Panc1 (cell line): ENCODE data around the gene CTSK. TPM values are rescaled to one million over a fixed set of nuclear protein-coding genes. Genes with fewer than 3 reads are reported as not detected.

Experiments
- ATAC-seq: fragments of 200-7000 bp; cut with Tn5 transposase; 2 replicates; pipeline ENCODE4 v1.9.1; 2020; ENCODE audit warnings: mild to moderate bottlenecking, moderate library complexity
- BruUV-seq: library from RNA; stranded (reverse); fragments of 400-500 nt; replicated peaks from 2 replicates; lab custom pipeline; 2021; lab: Mats Ljungman, UMichigan
- CTCF ChIA-PET: fragments of 300-600 bp; sonication (Branson Sonifier 250); formaldehyde crosslinking; loops from one replicate; lab custom pipeline; 2022; ENCODE audit warnings: antibody characterized with exemption; lab: Charles Lee
- POLR2A ChIA-PET: fragments of 300-600 bp; sonication (Branson Sonifier 250); formaldehyde crosslinking; loops from one replicate; lab custom pipeline; 2022; ENCODE audit warnings: antibody characterized with exemption; lab: Charles Lee
- DNase-seq: peaks from one replicate; pipeline ENCODE4 v3.0.0-alpha.2; 2010; ENCODE audit warnings: low read depth, low spot score
- H3K27ac ChIP-seq: 2 replicates; pipeline ENCODE4 v1.5.1; 2011; ENCODE audit warnings: mild to moderate bottlenecking, low read length, inconsistent platforms
- H3K27me3 ChIP-seq: fragments of 200-500 bp; sonication (Bioruptor generic); 2 replicates; pipeline ENCODE4 v1.6.0; 2014; ENCODE audit warnings: low read length, inconsistent platforms; ENCODE audit not compliant: control insufficient read depth, insufficient read depth
- H3K36me3 ChIP-seq: fragments of 200-500 bp; sonication (Bioruptor generic); 2 replicates; pipeline ENCODE4 v1.5.1; 2014; ENCODE audit warnings: inconsistent platforms, mild to moderate bottlenecking, low read length, moderate library complexity; ENCODE audit not compliant: control insufficient read depth, insufficient read depth
- H3K4me1 ChIP-seq: 2 replicates; pipeline ENCODE4 v1.5.1; 2011; ENCODE audit warnings: inconsistent platforms, mild to moderate bottlenecking, low read length, moderate library complexity; ENCODE audit not compliant: control insufficient read depth, insufficient read depth
- H3K4me3 ChIP-seq, 2 experiments: 2 replicates each; pipeline ENCODE4 v1.5.1; 2011 to 2012; ENCODE audit warnings: low read depth in 2 of 2, low read length in 2 of 2, mild to moderate bottlenecking in 2 of 2, inconsistent platforms in 1 of 2, moderate library complexity in 1 of 2
- H3K9me3 ChIP-seq: fragments of 200-500 bp; sonication (Bioruptor generic); 2 replicates; pipeline ENCODE4 v1.5.1; 2014; ENCODE audit warnings: low read depth, mild to moderate bottlenecking, inconsistent platforms, low read length, moderate library complexity; ENCODE audit not compliant: control insufficient read depth, insufficient read depth
- POLR2AphosphoS5 ChIP-seq: IDR thresholded peaks from 2 replicates; pipeline ENCODE4 v1.6.1; 2012; ENCODE audit warnings: mild to moderate bottlenecking, low read depth, low read length, moderate library complexity
- SIN3A ChIP-seq: IDR thresholded peaks from 2 replicates; pipeline ENCODE4 v1.6.1; 2012; ENCODE audit warnings: low read depth, mild to moderate bottlenecking, low read length, moderate library complexity, borderline replicate concordance; ENCODE audit not compliant: insufficient read depth
- TCF7L2 ChIP-seq: IDR thresholded peaks from 2 replicates; pipeline ENCODE4 v1.6.1; 2011; ENCODE audit warnings: mild to moderate bottlenecking, low read depth, low read length, inconsistent platforms
- in situ Hi-C: cut with HindIII; loops from 2 replicates; pipeline ENCODE4 v1.10.0; 2016; ENCODE audit warnings: low sequenced_read_pairs, low pct_unique_long_range_greater_than_20kb
- intact Hi-C: fragments of 100-400 bp; cut with micrococcal nuclease; formaldehyde crosslinking; loops from one replicate; pipeline ENCODE4 v1.10.0; 2022; ENCODE audit not compliant: unreplicated experiment
- total RNA-seq: library from RNA; stranded (reverse); gene quantifications from one replicate; pipeline ENCODE4 v1.2.1, GENCODE V29; 2021; ENCODE audit not compliant: unreplicated experiment
- TF ChIP-seq, protein P1 (sequence below): fragments of 450-650 bp; IDR thresholded peaks from 2 replicates; pipeline ENCODE4 v1.5.1; 2017; ENCODE audit warnings: mild to moderate bottlenecking
- TF ChIP-seq, protein P2 (sequence below), 2 experiments: IDR thresholded peaks; 2 replicates each; pipeline ENCODE4 v1.6.1; 2011 to 2012; ENCODE audit warnings: low read depth in 2 of 2, control low read depth in 1 of 2, low read length in 1 of 2, mild to moderate bottlenecking in 1 of 2, moderate library complexity in 1 of 2; ENCODE audit not compliant: insufficient read depth in 1 of 2

The CTSK gene
- total RNA-seq, 1 experiment from 2014 or later, result 4.4 TPM

DNA sequence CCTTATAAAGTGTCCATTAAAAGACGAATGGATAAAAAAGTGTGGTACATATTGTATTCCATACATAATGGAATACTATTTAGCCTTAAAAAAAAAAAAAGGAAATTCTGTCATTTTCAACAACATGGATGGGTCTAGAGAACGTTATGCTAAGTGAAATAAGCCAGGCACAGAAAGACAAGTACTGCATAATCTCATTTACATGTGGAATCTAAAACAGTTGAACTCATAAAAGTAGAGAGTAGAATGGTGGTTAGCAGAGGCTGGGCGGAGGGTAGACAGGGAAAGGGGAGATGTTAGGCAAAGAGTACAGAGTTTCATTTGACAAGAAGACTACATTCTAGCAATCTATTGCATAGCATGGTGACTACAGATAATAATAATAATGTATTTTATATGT lies 45.0 kb downstream of the CTSK start:
- H3K27me3 ChIP-seq, result no peaks in the 10 kb centered on the region
- no peak for TF ChIP-seq SIN3A
- in situ Hi-C loops (no loop called here), intact Hi-C loops (no loop called here)
- no TSS peak for BruUV-seq
- H3K4me1 ChIP-seq, result no peaks in the 10 kb centered on the region; the same call in 1 of the 2 replicates
- H3K36me3 ChIP-seq, result no peaks in the 10 kb centered on the region
- ChIA-PET CTCF (no interaction called here), POLR2A (no interaction called here)
- H3K4me3 ChIP-seq, result no peak overlapping the region
- DNase-seq (no peak), ATAC-seq (no peak)
- 0 out of 2 replicates have a peak, but pooled peaks cover 3% of the 10 kb centered on the region for H3K9me3 ChIP-seq
- H3K27ac ChIP-seq, result no peak overlapping the region

DNA sequence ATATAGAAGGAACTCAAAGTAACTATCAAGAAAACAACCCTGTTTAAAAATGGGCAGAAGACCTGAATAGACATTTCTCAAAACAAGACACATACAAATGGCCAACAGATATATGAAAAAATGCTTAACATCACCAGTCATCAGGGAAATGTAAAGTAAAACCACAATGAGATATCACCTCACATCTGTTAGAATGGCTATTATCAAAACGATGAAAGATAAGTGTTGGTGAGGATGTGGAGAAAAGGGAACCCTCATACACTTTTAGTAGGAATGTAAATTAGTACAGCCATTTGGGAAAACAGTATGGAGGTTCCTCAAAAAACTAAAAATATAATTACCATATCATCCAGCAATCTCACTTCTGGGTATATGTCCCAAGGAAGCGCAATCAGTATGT lies 45.5 kb downstream of the CTSK start:
- intact Hi-C loops (no loop called here), in situ Hi-C loops (no loop called here)
- TF ChIP-seq, protein P1, sequence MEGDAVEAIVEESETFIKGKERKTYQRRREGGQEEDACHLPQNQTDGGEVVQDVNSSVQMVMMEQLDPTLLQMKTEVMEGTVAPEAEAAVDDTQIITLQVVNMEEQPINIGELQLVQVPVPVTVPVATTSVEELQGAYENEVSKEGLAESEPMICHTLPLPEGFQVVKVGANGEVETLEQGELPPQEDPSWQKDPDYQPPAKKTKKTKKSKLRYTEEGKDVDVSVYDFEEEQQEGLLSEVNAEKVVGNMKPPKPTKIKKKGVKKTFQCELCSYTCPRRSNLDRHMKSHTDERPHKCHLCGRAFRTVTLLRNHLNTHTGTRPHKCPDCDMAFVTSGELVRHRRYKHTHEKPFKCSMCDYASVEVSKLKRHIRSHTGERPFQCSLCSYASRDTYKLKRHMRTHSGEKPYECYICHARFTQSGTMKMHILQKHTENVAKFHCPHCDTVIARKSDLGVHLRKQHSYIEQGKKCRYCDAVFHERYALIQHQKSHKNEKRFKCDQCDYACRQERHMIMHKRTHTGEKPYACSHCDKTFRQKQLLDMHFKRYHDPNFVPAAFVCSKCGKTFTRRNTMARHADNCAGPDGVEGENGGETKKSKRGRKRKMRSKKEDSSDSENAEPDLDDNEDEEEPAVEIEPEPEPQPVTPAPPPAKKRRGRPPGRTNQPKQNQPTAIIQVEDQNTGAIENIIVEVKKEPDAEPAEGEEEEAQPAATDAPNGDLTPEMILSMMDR, result no peak
- TF ChIP-seq SIN3A (no peak), POLR2AphosphoS5 (no peak), TCF7L2 (no peak)
- TF ChIP-seq, protein P2, sequence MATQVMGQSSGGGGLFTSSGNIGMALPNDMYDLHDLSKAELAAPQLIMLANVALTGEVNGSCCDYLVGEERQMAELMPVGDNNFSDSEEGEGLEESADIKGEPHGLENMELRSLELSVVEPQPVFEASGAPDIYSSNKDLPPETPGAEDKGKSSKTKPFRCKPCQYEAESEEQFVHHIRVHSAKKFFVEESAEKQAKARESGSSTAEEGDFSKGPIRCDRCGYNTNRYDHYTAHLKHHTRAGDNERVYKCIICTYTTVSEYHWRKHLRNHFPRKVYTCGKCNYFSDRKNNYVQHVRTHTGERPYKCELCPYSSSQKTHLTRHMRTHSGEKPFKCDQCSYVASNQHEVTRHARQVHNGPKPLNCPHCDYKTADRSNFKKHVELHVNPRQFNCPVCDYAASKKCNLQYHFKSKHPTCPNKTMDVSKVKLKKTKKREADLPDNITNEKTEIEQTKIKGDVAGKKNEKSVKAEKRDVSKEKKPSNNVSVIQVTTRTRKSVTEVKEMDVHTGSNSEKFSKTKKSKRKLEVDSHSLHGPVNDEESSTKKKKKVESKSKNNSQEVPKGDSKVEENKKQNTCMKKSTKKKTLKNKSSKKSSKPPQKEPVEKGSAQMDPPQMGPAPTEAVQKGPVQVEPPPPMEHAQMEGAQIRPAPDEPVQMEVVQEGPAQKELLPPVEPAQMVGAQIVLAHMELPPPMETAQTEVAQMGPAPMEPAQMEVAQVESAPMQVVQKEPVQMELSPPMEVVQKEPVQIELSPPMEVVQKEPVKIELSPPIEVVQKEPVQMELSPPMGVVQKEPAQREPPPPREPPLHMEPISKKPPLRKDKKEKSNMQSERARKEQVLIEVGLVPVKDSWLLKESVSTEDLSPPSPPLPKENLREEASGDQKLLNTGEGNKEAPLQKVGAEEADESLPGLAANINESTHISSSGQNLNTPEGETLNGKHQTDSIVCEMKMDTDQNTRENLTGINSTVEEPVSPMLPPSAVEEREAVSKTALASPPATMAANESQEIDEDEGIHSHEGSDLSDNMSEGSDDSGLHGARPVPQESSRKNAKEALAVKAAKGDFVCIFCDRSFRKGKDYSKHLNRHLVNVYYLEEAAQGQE (IDR thresholded peaks at IDR 0.05; ENCODE audit: insufficient read depth in 1 of 2, low read depth in 2 of 2, low read length in 1 of 2), result no peak
- Histone ChIP-seq H3K4me3 (no peak overlapping the region), H3K27me3 (no peaks in the 10 kb centered on the region; the same call in 1 of the 2 replicates), H3K27ac (no peak overlapping the region), H3K36me3 (no peaks in the 10 kb centered on the region), H3K4me1 (no peaks in the 10 kb centered on the region; the same call in 1 of the 2 replicates), H3K9me3 (0 out of 2 replicates have a peak, but pooled peaks cover 3% of the 10 kb centered on the region)
- DNase-seq (no peak), ATAC-seq (no peak)
- no TSS peak for BruUV-seq
- ChIA-PET POLR2A (no interaction called here), CTCF (no interaction called here)

DNA sequence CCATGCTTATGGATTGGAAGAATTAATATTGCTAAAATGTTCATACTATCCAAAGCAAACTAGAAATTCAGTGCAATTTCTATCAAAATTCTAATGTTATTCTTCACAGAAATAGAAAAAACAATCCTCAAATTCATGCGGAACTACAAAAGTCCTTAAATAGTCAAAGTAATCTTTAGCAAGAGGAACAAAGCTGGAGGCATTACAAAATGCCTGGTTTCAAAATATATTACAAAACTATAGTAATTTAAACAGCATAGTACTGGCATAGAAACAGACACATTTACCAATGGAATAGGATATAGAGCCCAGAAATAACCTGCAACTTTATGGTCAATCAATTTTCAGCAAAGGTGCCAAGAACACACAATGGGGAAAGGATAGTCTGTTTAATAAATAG lies 46.3 kb downstream of the CTSK start:
- H3K27me3 ChIP-seq, result no peaks in the 10 kb centered on the region; the same call in 1 of the 2 replicates
- intact Hi-C loops, result no loop called here
- TF ChIP-seq SIN3A (no peak), POLR2AphosphoS5 (no peak), TCF7L2 (no peak)
- TF ChIP-seq, protein P1, result no peak
- TF ChIP-seq, protein P2 (IDR thresholded peaks at IDR 0.05; ENCODE audit: insufficient read depth in 1 of 2, low read depth in 2 of 2, low read length in 1 of 2), result no peak
- H3K4me1 ChIP-seq, result no peaks in the 10 kb centered on the region; the same call in 1 of the 2 replicates
- CTCF ChIA-PET, result no interaction called here
- ATAC-seq (no peak), DNase-seq (no peak)
- in situ Hi-C loops, result no loop called here
- H3K9me3 ChIP-seq, result 0 out of 2 replicates have a peak, but pooled peaks cover 3% of the 10 kb centered on the region
- no peak overlapping the region for H3K27ac ChIP-seq
- H3K36me3 ChIP-seq, result no peaks in the 10 kb centered on the region
- no TSS peak for BruUV-seq
- POLR2A ChIA-PET, result no interaction called here
- H3K4me3 ChIP-seq, result no peak overlapping the region
